K562 (cell line): ENCODE measurements around the gene EGFL7. TPM values are rescaled to one million over a fixed set of nuclear protein-coding genes. Genes with fewer than 3 reads are reported as not detected.
A peak's percentile ranks its signal among the peaks of the same experiment; 100 is the strongest.

Experiments used
- CHD4 ChIP-seq: fragments of 200-600 bp; sonication (generic); IDR thresholded peaks from 3 replicates; pipeline ENCODE4 v1.6.1; 2012; ENCODE audit warnings: low read depth, mild to moderate bottlenecking, mixed read lengths, low read length, inconsistent platforms; ENCODE audit not compliant: insufficient read depth, insufficient replicate concordance, poor library complexity, severe bottlenecking
- ETS2 ChIP-seq: IDR thresholded peaks from 2 replicates; pipeline ENCODE4 v1.6.1; 2016; ENCODE audit warnings: borderline replicate concordance, missing genetic modification characterization, mild to moderate bottlenecking, moderate library complexity, missing compliant biosample characterization; ENCODE audit not compliant: poor library complexity, severe bottlenecking
- ETV1 ChIP-seq: fragments of 450-650 bp; conservative IDR thresholded peaks from 2 replicates; pipeline ENCODE4 v1.6.1; 2016; ENCODE audit warnings: missing genetic modification characterization, control low read depth, low read depth, missing compliant biosample characterization
- GTF2F1 ChIP-seq: IDR thresholded peaks from 2 replicates; pipeline ENCODE4 v1.6.1; 2011; ENCODE audit warnings: low read depth, low read length, improper control_type of control experiment
- HDAC1 ChIP-seq, 2 experiments: fragments of 450-650 bp; IDR thresholded peaks; 2 replicates each; pipeline ENCODE4 v1.6.1; 2016 to 2017; ENCODE audit warnings: inconsistent platforms in 1 of 2, mild to moderate bottlenecking in 1 of 2, moderate library complexity in 1 of 2
- ILK ChIP-seq: fragments of 450-650 bp; IDR thresholded peaks from 2 replicates; pipeline ENCODE4 v1.6.1; 2016; ENCODE audit warnings: missing genetic modification characterization, low read depth, mild to moderate bottlenecking, missing compliant biosample characterization, moderate library complexity, borderline replicate concordance
- KDM1A ChIP-seq, 2 experiments: fragments of 450-650 bp; IDR thresholded peaks; 2 replicates each; pipeline ENCODE4 v1.6.1; 2016; ENCODE audit warnings: mild to moderate bottlenecking in 2 of 2
- LEF1 ChIP-seq: fragments of 450-650 bp; IDR thresholded peaks from 2 replicates; pipeline ENCODE4 v1.6.1; 2016; ENCODE audit warnings: mild to moderate bottlenecking
- MTA3 ChIP-seq: fragments of 450-650 bp; formaldehyde crosslinking; IDR thresholded peaks from 2 replicates; pipeline ENCODE4 v1.6.1; 2017; ENCODE audit warnings: mild to moderate bottlenecking, borderline replicate concordance
- MYC ChIP-seq, 2 experiments: fragments of 250-450 bp in 1 of 2; sonication (Bioruptor Pico) in 1 of 2; IDR thresholded peaks; 2 replicates each; pipeline versions ENCODE4 v1.5.1 to v1.6.1; 2012 to 2021; ENCODE audit warnings: low read depth in 2 of 2, borderline replicate concordance in 1 of 2, improper control_type of control experiment in 1 of 2, low read length in 1 of 2, mild to moderate bottlenecking in 1 of 2, moderate library complexity in 1 of 2
- NFATC3 ChIP-seq: fragments of 450-650 bp; IDR thresholded peaks from 2 replicates; pipeline ENCODE4 v1.6.1; 2017; ENCODE audit warnings: mild to moderate bottlenecking
- NR3C1 ChIP-seq: sonication (generic); formaldehyde crosslinking; IDR thresholded peaks from 2 replicates; pipeline ENCODE4 v1.8.1; 2022; ENCODE audit warnings: missing genetic modification reagents
- WHSC1 ChIP-seq: IDR thresholded peaks from one replicate; pipeline ENCODE4 v1.6.1; 2012; ENCODE audit warnings: low read length, control low read depth, inconsistent platforms
- ZKSCAN1 ChIP-seq: fragments of 150-350 bp; IDR thresholded peaks from 2 replicates; pipeline ENCODE4 v1.6.1; 2016; ENCODE audit warnings: low read depth, low read length
- ZNF184 ChIP-seq: sonication (generic); formaldehyde crosslinking; IDR thresholded peaks from 2 replicates; pipeline ENCODE4 v1.5.0; 2020; ENCODE audit warnings: missing genetic modification reagents
- ZNF583 ChIP-seq: fragments of 250-450 bp; sonication (Bioruptor Pico); IDR thresholded peaks from 2 replicates; pipeline ENCODE4 v1.4.0; 2020
- ZNF764 ChIP-seq: fragments of 250-450 bp; sonication (Bioruptor Pico); IDR thresholded peaks from 2 replicates; pipeline ENCODE4 v1.4.0; 2020; ENCODE audit warnings: low read depth, mild to moderate bottlenecking, moderate library complexity
- polyA plus RNA-seq, 8 experiments: library from polyadenylated mRNA; depleted of rRNA in 4 of 8; stranded (reverse) in 5 of 8; unstranded in 3 of 8; fragments of >200 nt; fragmentation: Nextera tagmentation in 2 of 8; fragmentation: Illumina TruSeq in 1 of 8; extraction: Ambion mirVana in 2 of 8; extraction: Trizol in 1 of 8; gene quantifications; 2 replicates each; pipeline versions ENCODE4 v1.2.1 to v1.2.3, GENCODE V29; 2011 to 2014; ENCODE audit warnings: inconsistent platforms in 1 of 8, missing spikeins in 1 of 8
- total RNA-seq, 7 experiments: library from RNA; depleted of rRNA in 6 of 7; stranded (reverse); fragments of >200 nt in 6 of 7; fragmentation: Illumina TruSeq in 2 of 7; extraction: Trizol in 2 of 7; gene quantifications; 2 replicates each; pipeline versions ENCODE4 v1.2.1 to v1.2.3, GENCODE V29; 2011 to 2021; ENCODE audit warnings: low replicate concordance in 1 of 7
- TF ChIP-seq, protein P1 (sequence below): fragments of 250-450 bp; sonication (Bioruptor Pico); IDR thresholded peaks from 2 replicates; pipeline ENCODE4 v1.8.0; 2021; ENCODE audit warnings: mild to moderate bottlenecking, moderate library complexity

Gene EGFL7
- total and polyA plus RNA-seq, 9 of the 15 experiments (the other 6 are each of a cell fraction or from before 2014, with no cell fraction given), result 1.5 to 286 (median 55.5) TPM

- TF ChIP-seq, protein P1, sequence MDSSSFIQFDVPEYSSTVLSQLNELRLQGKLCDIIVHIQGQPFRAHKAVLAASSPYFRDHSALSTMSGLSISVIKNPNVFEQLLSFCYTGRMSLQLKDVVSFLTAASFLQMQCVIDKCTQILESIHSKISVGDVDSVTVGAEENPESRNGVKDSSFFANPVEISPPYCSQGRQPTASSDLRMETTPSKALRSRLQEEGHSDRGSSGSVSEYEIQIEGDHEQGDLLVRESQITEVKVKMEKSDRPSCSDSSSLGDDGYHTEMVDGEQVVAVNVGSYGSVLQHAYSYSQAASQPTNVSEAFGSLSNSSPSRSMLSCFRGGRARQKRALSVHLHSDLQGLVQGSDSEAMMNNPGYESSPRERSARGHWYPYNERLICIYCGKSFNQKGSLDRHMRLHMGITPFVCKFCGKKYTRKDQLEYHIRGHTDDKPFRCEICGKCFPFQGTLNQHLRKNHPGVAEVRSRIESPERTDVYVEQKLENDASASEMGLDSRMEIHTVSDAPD, result no peak
- peak; percentile 98 for TF ChIP-seq MTA3
- no peak for TF ChIP-seq WHSC1
- peak; percentile 94 for TF ChIP-seq ETV1 (tag)
- peak in 1 of 2 experiments; percentile 84; a peak in 3 of 4 replicates for TF ChIP-seq HDAC1 (IDR thresholded peaks at IDR 0.05)
- no peak for TF ChIP-seq NFATC3
- TF ChIP-seq CHD4, result no peak
- TF ChIP-seq MYC (IDR thresholded peaks at IDR 0.05; ENCODE audit: low read depth, low read length), result peak; percentile 62
- no peak for TF ChIP-seq MYC (CRISPR knock-in tag; IDR thresholded peaks at IDR 0.05; ENCODE audit: borderline replicate concordance, low read depth)
- TF ChIP-seq NR3C1, result no peak
- TF ChIP-seq LEF1, result peak; percentile 72; the same call in 1 of the 2 replicates
- TF ChIP-seq KDM1A (IDR thresholded peaks at IDR 0.05), result peak; percentile 14 to 63; a peak in 1 of 4 replicates
- no peak for TF ChIP-seq ZNF764 (CRISPR knock-in tag)
- TF ChIP-seq ETS2 (tag), result no peak
- TF ChIP-seq GTF2F1, result no peak
- no peak; the same call in 1 of the 2 replicates for TF ChIP-seq ZKSCAN1
- TF ChIP-seq ZNF583, result no peak
- TF ChIP-seq ZNF184, result no peak
- no peak for TF ChIP-seq ILK (tag)
These were observed at the start of gene EGFL7 (continued) for GRCh38 chr9:136662656-136663581.
